ENCODE measurements around the gene PPP1R7. TPM values are rescaled to one million over a fixed set of nuclear protein-coding genes. Genes with fewer than 3 reads are reported as not detected.

The PPP1R7 gene
- total RNA-seq, 1 experiment from 2014 or later, result 65.4 TPM

DNA sequence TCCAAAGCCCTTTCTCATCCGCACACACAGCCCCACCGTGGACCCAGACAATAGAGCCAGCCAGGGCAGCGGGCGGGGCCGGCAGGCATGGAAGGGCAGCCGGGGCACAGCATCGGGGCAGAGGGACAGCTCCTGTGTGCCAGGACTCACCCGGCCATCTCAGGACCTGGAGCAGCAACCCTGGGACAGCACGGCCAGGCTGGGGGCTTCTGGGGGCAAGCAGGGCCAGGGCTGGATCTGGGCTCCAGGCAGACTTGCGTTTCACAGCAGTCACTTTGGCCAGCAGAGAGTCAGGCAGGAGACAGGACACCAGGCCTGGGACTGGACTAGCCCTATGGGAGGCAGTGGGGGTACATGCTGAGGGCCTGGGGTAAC is 53.7 kb downstream of the PPP1R7 start:
- Mint-ChIP-seq H3K27me3 (ENCODE audit: unreplicated experiment) (peaks cover 25% of the 10 kb centered on the region), H3K4me3 (ENCODE audit: low read depth, unreplicated experiment) (no peak overlapping the region), H3K27ac (ENCODE audit: unreplicated experiment) (no peak overlapping the region), H3K9me3 (ENCODE audit: low read depth, unreplicated experiment) (no peaks in the 10 kb centered on the region), H3K36me3 (ENCODE audit: insufficient read depth, unreplicated experiment) (no peaks in the 10 kb centered on the region), H3K4me1 (ENCODE audit: low read depth, unreplicated experiment) (no peaks in the 10 kb centered on the region)
- BruUV-seq (replicated peaks), result no TSS peak
- intact Hi-C loops (cut with micrococcal nuclease; ENCODE audit: unreplicated experiment), result no loop called here
- TF ChIP-seq, protein P1, sequence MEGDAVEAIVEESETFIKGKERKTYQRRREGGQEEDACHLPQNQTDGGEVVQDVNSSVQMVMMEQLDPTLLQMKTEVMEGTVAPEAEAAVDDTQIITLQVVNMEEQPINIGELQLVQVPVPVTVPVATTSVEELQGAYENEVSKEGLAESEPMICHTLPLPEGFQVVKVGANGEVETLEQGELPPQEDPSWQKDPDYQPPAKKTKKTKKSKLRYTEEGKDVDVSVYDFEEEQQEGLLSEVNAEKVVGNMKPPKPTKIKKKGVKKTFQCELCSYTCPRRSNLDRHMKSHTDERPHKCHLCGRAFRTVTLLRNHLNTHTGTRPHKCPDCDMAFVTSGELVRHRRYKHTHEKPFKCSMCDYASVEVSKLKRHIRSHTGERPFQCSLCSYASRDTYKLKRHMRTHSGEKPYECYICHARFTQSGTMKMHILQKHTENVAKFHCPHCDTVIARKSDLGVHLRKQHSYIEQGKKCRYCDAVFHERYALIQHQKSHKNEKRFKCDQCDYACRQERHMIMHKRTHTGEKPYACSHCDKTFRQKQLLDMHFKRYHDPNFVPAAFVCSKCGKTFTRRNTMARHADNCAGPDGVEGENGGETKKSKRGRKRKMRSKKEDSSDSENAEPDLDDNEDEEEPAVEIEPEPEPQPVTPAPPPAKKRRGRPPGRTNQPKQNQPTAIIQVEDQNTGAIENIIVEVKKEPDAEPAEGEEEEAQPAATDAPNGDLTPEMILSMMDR (IDR thresholded peaks at IDR 0.05; ENCODE audit: unreplicated experiment), result no peak
- no peak for DNase-seq
- CTCF ChIA-PET, result interaction anchor here (0.6 kb wide), 1 partner anchor 11 kb away, joined by 3 read pairs; no protein-coding TSS in a partner anchor

DNA sequence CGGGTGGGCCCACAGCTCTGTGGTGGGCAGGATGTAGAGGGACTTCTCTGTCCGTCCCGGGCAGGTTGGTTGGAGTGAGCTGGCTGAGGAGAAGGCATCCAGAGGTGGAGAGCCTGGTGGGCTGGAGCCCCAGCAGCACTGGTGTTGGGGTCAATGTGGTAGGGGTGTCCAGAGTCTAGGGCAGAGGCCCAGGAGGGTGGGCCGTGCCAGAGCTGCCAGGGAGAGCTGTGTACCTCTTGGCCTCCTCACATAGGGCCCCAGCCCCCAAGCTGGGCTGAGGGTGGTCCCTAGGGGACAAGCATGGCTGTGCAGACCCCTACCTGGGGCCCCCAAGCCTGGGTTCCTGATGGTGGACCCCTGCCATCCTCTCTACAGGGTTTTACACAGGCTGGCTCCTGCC is 54.2 kb downstream of the PPP1R7 start:
- no TSS peak for BruUV-seq (replicated peaks)
- Mint-ChIP-seq H3K36me3 (ENCODE audit: insufficient read depth, unreplicated experiment) (no peaks in the 10 kb centered on the region), H3K27me3 (ENCODE audit: unreplicated experiment) (peaks cover 25% of the 10 kb centered on the region), H3K9me3 (ENCODE audit: low read depth, unreplicated experiment) (no peaks in the 10 kb centered on the region), H3K27ac (ENCODE audit: unreplicated experiment) (no peak overlapping the region), H3K4me1 (ENCODE audit: low read depth, unreplicated experiment) (no peaks in the 10 kb centered on the region), H3K4me3 (ENCODE audit: low read depth, unreplicated experiment) (no peak overlapping the region)
- intact Hi-C loops (cut with micrococcal nuclease; ENCODE audit: unreplicated experiment), result no loop called here
- CTCF ChIA-PET, result no interaction called here
- TF ChIP-seq, protein P1 (IDR thresholded peaks at IDR 0.05; ENCODE audit: unreplicated experiment), result no peak
- no peak for DNase-seq

DNA sequence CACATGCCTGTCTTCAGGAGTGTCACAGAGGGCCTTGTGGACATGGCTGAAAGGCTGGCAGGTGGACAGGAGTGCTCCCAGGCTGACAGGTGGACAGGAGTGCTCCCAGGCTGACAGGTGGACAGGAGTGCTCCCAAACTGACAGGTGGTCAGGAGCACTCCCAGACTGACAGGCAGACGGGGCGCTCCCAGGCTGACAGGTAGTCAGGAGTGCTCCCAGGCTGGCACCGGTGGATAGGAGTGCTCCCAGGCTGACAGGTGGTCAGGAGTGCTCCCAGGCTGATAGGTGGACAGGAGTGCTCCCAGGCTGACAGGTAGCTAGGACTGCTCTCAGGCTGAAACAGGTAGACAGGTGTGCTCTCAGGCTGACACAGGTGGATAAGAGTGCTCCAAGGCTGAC is 54.8 kb downstream of the PPP1R7 start:
- H3K27me3 Mint-ChIP-seq (ENCODE audit: unreplicated experiment), result peaks cover 25% of the 10 kb centered on the region
- no peak overlapping the region for H3K4me3 Mint-ChIP-seq (ENCODE audit: low read depth, unreplicated experiment)
- CTCF ChIA-PET, result no interaction called here
- H3K9me3 Mint-ChIP-seq (ENCODE audit: low read depth, unreplicated experiment), result no peaks in the 10 kb centered on the region
- TF ChIP-seq, protein P1 (IDR thresholded peaks at IDR 0.05; ENCODE audit: unreplicated experiment), result no peak
- BruUV-seq (replicated peaks), result no TSS peak
- intact Hi-C loops (cut with micrococcal nuclease; ENCODE audit: unreplicated experiment), result no loop called here
- DNase-seq, result no peak
- H3K27ac Mint-ChIP-seq (ENCODE audit: unreplicated experiment), result no peak overlapping the region
- no peaks in the 10 kb centered on the region for H3K4me1 Mint-ChIP-seq (ENCODE audit: low read depth, unreplicated experiment)
- H3K36me3 Mint-ChIP-seq (ENCODE audit: insufficient read depth, unreplicated experiment), result no peaks in the 10 kb centered on the region

DNA sequence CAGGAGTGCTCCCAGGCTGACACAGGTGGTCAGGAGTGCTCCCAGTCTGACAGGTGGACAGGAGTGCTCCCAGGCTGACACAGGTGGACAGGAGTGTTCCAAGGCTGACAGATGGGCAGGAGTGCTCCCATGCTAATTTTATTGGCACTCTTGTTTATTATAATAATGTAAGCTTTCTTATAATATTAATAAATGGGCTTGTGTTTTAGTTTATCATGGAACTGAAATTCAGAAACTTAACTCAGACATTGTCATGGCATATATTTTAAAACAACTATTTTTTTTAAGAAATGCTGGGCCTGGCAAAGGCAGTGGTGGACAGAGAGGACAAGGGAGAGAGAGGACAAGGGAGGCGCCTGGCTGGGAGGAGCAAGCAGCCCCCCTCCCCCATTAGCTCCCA is 56.9 kb downstream of the PPP1R7 start:
- no peak for DNase-seq
- CTCF ChIA-PET, result no interaction called here
- no peak overlapping the region for H3K27ac Mint-ChIP-seq (ENCODE audit: unreplicated experiment)
- BruUV-seq (replicated peaks), result no TSS peak
- no peaks in the 10 kb centered on the region for H3K36me3 Mint-ChIP-seq (ENCODE audit: insufficient read depth, unreplicated experiment)
- H3K27me3 Mint-ChIP-seq (ENCODE audit: unreplicated experiment), result peaks cover 46% of the 10 kb centered on the region
- no peaks in the 10 kb centered on the region for H3K4me1 Mint-ChIP-seq (ENCODE audit: low read depth, unreplicated experiment)
- H3K9me3 Mint-ChIP-seq (ENCODE audit: low read depth, unreplicated experiment), result no peaks in the 10 kb centered on the region
- intact Hi-C loops (cut with micrococcal nuclease; ENCODE audit: unreplicated experiment), result no loop called here
- H3K4me3 Mint-ChIP-seq (ENCODE audit: low read depth, unreplicated experiment), result no peak overlapping the region
- TF ChIP-seq, protein P1 (IDR thresholded peaks at IDR 0.05; ENCODE audit: unreplicated experiment), result no peak
